HG02840 (cell line): ENCODE measurements around the gene ALKBH5.

Source experiments
- ATAC-seq: cut with Tn5 transposase; IDR thresholded peaks from one replicate; pipeline ENCODE4 v1.9.1; 2021; ENCODE audit warnings: mild to moderate bottlenecking, moderate library complexity, moderate number of reproducible peaks; ENCODE audit not compliant: unreplicated experiment, low FRiP score

ALKBH5 gene

DNA sequence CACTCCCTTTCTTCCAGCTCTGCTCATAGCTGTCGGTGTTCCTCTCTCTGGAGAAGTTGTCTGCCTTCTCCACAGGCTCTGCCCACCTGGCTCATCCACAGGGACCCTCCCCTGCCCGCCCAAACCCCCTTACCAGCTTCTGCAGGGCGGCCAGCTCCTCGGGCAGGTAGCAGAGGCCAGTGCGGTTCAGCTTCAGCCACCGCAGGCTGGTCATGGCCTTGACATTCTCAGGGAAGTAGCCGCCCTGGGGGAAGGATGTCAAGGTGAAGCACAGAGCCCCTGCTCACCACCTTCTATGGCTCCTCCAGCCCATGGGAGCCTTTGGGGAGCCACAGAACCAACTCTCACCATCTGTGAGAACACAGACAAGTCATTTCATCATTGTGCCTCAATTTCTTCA lies 73.1 kb downstream of the ALKBH5 start:
- ATAC-seq = no peak

DNA sequence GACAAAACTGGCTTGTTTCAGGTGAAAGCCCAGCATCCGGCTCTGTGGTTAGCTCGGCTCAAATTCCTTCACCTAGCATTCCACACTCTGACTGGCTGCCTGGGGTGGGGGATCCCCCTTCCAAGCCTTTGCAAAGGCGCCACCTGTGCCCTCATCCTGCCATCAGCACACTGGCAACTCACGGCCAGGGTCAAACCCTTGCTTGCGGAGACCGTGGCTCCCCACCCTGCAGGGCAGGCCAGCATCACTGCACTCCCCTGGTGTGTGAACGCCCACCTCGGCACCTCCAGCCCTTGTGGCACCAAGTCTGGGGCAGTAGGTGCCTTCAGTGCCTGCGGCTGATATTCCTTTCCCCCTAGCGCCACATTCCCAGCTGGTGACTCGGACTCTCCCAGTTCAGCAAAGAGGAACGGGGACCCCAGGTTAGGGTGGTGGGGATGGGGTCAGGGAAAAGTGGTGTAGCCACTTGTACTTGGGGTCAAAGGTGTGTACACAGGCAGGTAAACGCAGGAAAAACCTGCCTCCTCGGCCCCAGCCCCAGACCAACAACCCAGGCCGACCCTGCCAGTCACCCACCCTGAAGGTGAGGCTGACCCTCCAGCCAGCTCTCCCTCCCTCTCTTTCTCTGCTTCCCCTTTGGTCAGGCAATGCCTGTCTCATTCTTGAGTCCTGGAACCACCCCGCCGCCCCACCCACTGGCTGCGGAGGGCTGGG lies 73.8 kb downstream of the ALKBH5 start:
- no peak for ATAC-seq

DNA sequence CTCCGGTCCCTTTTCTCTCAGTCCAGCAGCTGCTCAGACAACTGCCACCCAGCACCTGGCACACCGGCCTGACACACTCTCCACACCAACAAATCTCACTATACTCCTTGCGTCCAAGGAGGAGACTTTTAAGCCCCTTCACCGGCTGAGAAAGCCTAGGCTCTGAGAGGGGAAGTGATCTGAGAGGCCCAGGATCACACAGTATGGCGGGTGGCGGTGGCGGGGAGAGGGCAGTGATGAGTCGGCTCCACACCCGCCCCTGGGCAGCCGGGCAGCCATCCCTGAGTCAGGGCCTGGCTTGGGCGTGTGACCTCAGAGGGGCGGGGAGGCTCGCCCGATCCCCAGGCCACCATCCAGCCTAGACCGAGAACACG lies 74.3 kb downstream of the ALKBH5 start:
- ATAC-seq = no peak

DNA sequence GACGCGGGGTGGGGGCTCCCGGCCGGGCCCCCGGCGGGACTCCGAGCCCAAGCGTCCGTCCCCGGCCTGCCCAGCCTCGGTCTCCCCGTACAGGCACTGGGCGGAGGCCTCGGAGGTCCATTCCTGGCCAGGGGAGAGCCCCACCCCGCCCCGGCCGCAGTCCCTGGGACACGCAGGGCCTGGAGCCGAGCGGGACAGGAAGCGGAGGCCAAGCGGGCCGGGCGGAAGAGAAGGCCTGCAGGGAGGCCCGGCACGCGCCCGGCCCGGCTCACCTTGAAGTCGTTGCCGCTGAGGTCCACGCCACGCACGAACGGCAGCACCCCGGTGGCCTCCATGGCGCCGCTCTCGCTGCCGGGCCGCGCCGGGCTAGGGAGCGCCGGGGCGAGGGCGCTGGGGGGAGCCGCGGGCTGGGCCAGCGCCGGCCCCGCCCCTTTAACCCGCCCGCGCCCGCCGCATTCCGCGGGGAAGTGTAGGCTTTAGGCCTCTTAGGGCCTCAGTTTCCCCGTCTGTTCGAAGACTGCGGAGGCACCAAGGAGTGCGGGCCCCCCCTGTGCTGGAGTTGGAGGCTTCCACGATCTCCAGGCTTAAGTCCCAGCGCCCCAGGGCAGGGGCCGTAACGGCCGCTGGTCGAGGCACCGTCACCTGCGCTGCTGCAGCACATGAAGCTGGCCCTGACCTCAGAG lies 74.9 kb downstream of the ALKBH5 start, which contains the start of gene FLII:
Gene FLII (minus strand): TSS at position 383 of the 683 bp plus-strand sequence. CDS start 48 bp downstream, at position 335.
- ATAC-seq = no peak
